ENCODE data around the gene ADCY10. TPM values are rescaled to one million over a fixed set of nuclear protein-coding genes. Genes with fewer than 3 reads are reported as not detected.

Gene ADCY10
- total and polyA plus RNA-seq, 2 of the 4 experiments (the other 2 are of a cell fraction) = under 0.01 to 0.03 TPM

GRCh38 chr1:167819849-167820683, 93.9 kb downstream of the ADCY10 start:
- intact Hi-C loops (cut with micrococcal nuclease) = loop anchor here (5.0 kb wide), 1 partner anchor 117 kb away; the partner anchor contains the start of genes DCAF6 and MPC2
- Histone ChIP-seq H2AK5ac (ENCODE audit: low read depth, low read length) (peak overlapping the region; percentile 81), H3K27me3 (ENCODE audit: control insufficient read depth, insufficient read depth, low read length) (no peaks in the 10 kb centered on the region), H3K4me1 (ENCODE audit: control insufficient read depth, insufficient read depth, low read length) (peaks cover 12% of the 10 kb centered on the region), H2BK20ac (ENCODE audit: low read depth, low read length) (peak overlapping the region; percentile 96), H4K8ac (ENCODE audit: low read depth in 2 of 2, low read length in 2 of 2) (peak overlapping the region; percentile 83 to 86), H3K4ac (ENCODE audit: low read depth, low read length) (peak overlapping the region; percentile 88), H3K9me3 (ENCODE audit: control insufficient read depth, insufficient read depth, low read length) (peaks cover 3% of the 10 kb centered on the region; the same call in 1 of the 2 replicates), H2AFZ (replicated peaks; ENCODE audit: low read length, poor library complexity) (no peak overlapping the region), H3K56ac (ENCODE audit: extremely low read depth, insufficient read depth, low read length) (peak overlapping the region; percentile 42; the same call in 1 of the 2 replicates), H3K4me2 (ENCODE audit: low read depth, low read length) (peak overlapping the region; percentile 72), H4K5ac (ENCODE audit: low read depth, low read length) (peak overlapping the region; percentile 43), H3K23ac (ENCODE audit: low read depth, low read length) (peak overlapping the region; percentile 50; the same call in 1 of the 2 replicates), H2BK15ac (ENCODE audit: low read depth, low read length) (peak overlapping the region; percentile 97), H2AK9ac (replicated peaks; ENCODE audit: low read depth, low read length, poor library complexity) (no peak overlapping the region), H3K79me1 (ENCODE audit: low read depth in 1 of 2, low read length in 2 of 2) (peaks cover 0 to 13% of the 10 kb centered on the region in 2 experiments; a peak in 2 of 4 replicates), H2BK5ac (ENCODE audit: low read depth, low read length, poor library complexity, severe bottlenecking) (peak overlapping the region; percentile 66), H3K4me3 (ENCODE audit: insufficient read depth, low read depth, low read length) (peak overlapping the region; percentile 15; the same call in 1 of the 2 replicates), H4K20me1 (ENCODE audit: insufficient read depth, low read length) (no peaks in the 10 kb centered on the region), H3K14ac (replicated peaks; ENCODE audit: low read depth, low read length) (peak overlapping the region; percentile 77), H2BK120ac (ENCODE audit: low read depth, low read length) (peak overlapping the region; percentile 91), H3K9ac (ENCODE audit: low read depth, low read length) (peak overlapping the region; percentile 40), H3K18ac (ENCODE audit: low read depth, low read length) (peak overlapping the region; percentile 27), H3K9me1 (ENCODE audit: insufficient read depth, low read length) (peaks cover 20% of the 10 kb centered on the region), H4K91ac (ENCODE audit: insufficient read depth, low read depth, low read length) (peak overlapping the region; percentile 79), H3K27ac (ENCODE audit: insufficient read depth, low read length) (peak overlapping the region; percentile 61), H3K36me3 (ENCODE audit: control insufficient read depth, insufficient read depth, low read length) (no peaks in the 10 kb centered on the region)
- WGBS, 2 experiments (ENCODE audit: extremely low coverage in 2 of 2, insufficient read length in 1 of 2) = 15% methylated on average over 23 of the region's 35 CpGs; no CpG with 5 or more reads in 1 of the 2 experiments
- BruUV-seq (replicated peaks) = no TSS peak
- ChIA-PET POLR2A (ENCODE audit: unreplicated experiment) (interaction anchor here (0.5 to 0.8 kb wide), 3 partner anchors 10 to 369 kb away, joined by 3 read pairs; no protein-coding TSS in a partner anchor), CTCF (interaction anchor here (1.0 kb wide), 1 partner anchor 10 kb away, joined by 3 read pairs; no protein-coding TSS in a partner anchor)
- DNase-seq = peak; percentile 96
- ATAC-seq (ENCODE audit: low read depth) = peak; percentile 97
- in situ Hi-C loops (cut with MboI; ENCODE audit: low sequenced_read_pairs) = no loop called here
- dilution Hi-C loops (cut with HindIII; ENCODE audit: low sequenced_read_pairs, unreplicated experiment) = no loop called here
- no peak for TF ChIP-seq CTCF (conservative IDR thresholded peaks at IDR 0.05; ENCODE audit: low read depth, low read length)
- no peak for TF ChIP-seq RCOR1 (IDR thresholded peaks at IDR 0.05; ENCODE audit: insufficient replicate concordance, low read length)
- TF ChIP-seq MAZ (IDR thresholded peaks at IDR 0.05; ENCODE audit: borderline replicate concordance, low read depth, low read length) = peak; percentile 38; the same call in 1 of the 2 replicates
- no peak for TF ChIP-seq CEBPB (IDR thresholded peaks at IDR 0.05; ENCODE audit: low read depth, low read length)
- no peak for TF ChIP-seq MXI1 (IDR thresholded peaks at IDR 0.05; ENCODE audit: borderline replicate concordance, low read depth, low read length)
- TF ChIP-seq, protein P1, sequence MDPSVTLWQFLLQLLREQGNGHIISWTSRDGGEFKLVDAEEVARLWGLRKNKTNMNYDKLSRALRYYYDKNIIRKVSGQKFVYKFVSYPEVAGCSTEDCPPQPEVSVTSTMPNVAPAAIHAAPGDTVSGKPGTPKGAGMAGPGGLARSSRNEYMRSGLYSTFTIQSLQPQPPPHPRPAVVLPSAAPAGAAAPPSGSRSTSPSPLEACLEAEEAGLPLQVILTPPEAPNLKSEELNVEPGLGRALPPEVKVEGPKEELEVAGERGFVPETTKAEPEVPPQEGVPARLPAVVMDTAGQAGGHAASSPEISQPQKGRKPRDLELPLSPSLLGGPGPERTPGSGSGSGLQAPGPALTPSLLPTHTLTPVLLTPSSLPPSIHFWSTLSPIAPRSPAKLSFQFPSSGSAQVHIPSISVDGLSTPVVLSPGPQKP (IDR thresholded peaks at IDR 0.05; ENCODE audit: borderline replicate concordance, low read depth, low read length) = no peak
- peak; percentile 82 for TF ChIP-seq MAFK (IDR thresholded peaks at IDR 0.05; ENCODE audit: low read depth, low read length)
- TF ChIP-seq, protein P2, sequence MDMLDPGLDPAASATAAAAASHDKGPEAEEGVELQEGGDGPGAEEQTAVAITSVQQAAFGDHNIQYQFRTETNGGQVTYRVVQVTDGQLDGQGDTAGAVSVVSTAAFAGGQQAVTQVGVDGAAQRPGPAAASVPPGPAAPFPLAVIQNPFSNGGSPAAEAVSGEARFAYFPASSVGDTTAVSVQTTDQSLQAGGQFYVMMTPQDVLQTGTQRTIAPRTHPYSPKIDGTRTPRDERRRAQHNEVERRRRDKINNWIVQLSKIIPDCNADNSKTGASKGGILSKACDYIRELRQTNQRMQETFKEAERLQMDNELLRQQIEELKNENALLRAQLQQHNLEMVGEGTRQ (IDR thresholded peaks at IDR 0.05; ENCODE audit: low read depth, low read length) = no peak
- TF ChIP-seq NFE2L2 (IDR thresholded peaks at IDR 0.05; ENCODE audit: low read depth, low read length) = peak; percentile 97
- TF ChIP-seq CHD1 (IDR thresholded peaks at IDR 0.05; ENCODE audit: low read depth, low read length) = no peak
- peak; percentile 28; the same call in 1 of the 2 replicates for TF ChIP-seq RAD21 (IDR thresholded peaks at IDR 0.05; ENCODE audit: low read length)
- TF ChIP-seq RFX5 (IDR thresholded peaks at IDR 0.05; ENCODE audit: low read depth, low read length) = no peak

All from IMR-90 (cell line).